Renal pelvis (tissue), 4 donors: ENCODE measurements around the gene WDR41. TPM values are rescaled to one million over a fixed set of nuclear protein-coding genes. Genes with fewer than 3 reads are reported as not detected.
"Not testable (repeated sequence)": the region's sequence is repeated elsewhere in the genome, so short reads cannot be mapped to it uniquely, and the experiment has no call there.

ENCODE experiments used
- DNase-seq: peaks from one replicate; pipeline ENCODE4 v3.0.0-alpha.2; 2013
- polyA plus RNA-seq, 3 donors: library from polyadenylated mRNA; unstranded; fragments of 120-200 nt; gene quantifications; one replicate each; pipeline ENCODE4 v1.2.1, GENCODE V29; 2013; ENCODE audit not compliant: insufficient read length in 3 of 3

Gene WDR41
- polyA plus RNA-seq, 3 donors: 50.6 to 61.2 (median 56.0) TPM

- no peak for DNase-seq
Observed at GRCh38 chr5:77418601-77419581, 73.2 kb downstream of the WDR41 start.

- DNase-seq: no peak
Observed at GRCh38 chr5:77418162-77418561, 74.0 kb downstream of the WDR41 start.

- DNase-seq: no peak
Observed at GRCh38 chr5:77413049-77413448, 79.1 kb downstream of the WDR41 start.

- no peak for DNase-seq
Observed at GRCh38 chr5:77409870-77410621, 82.1 kb downstream of the WDR41 start.

- no peak for DNase-seq
Observed at GRCh38 chr5:77407152-77407551, 85.0 kb downstream of the WDR41 start.

GRCh38 chr5:77402796-77403195 lies 89.3 kb downstream of the WDR41 start:
- no peak for DNase-seq

GRCh38 chr5:77400645-77401044 lies 91.5 kb downstream of the WDR41 start:
- DNase-seq: no peak

GRCh38 chr5:77398896-77399295 lies 93.2 kb downstream of the WDR41 start:
- no peak for DNase-seq

- DNase-seq: no peak
Observed at GRCh38 chr5:77398458-77398857, 93.7 kb downstream of the WDR41 start.

GRCh38 chr5:77397686-77398292 lies 94.3 kb downstream of the WDR41 start:
- no peak for DNase-seq

- no peak for DNase-seq
Observed at GRCh38 chr5:77396017-77396416, 96.1 kb downstream of the WDR41 start.

- DNase-seq: peak; percentile 4
Observed at GRCh38 chr5:77394064-77394715, 97.9 kb downstream of the WDR41 start.

GRCh38 chr5:77391240-77391765 lies 100.8 kb downstream of the WDR41 start:
- DNase-seq: no peak

GRCh38 chr5:77390795-77391194 lies 101.3 kb downstream of the WDR41 start:
- DNase-seq: no peak

- DNase-seq: no peak
Observed at GRCh38 chr5:77390221-77390620, 101.9 kb downstream of the WDR41 start.

- DNase-seq: no peak
Observed at GRCh38 chr5:77389746-77390145, 102.4 kb downstream of the WDR41 start.

GRCh38 chr5:77386340-77386739 lies 105.8 kb downstream of the WDR41 start:
- not testable (repeated sequence) for DNase-seq

- not testable (repeated sequence) for DNase-seq
Observed at GRCh38 chr5:77383336-77383735, 108.8 kb downstream of the WDR41 start.
